ENCODE measurements around the gene ALDH1A2. TPM values are rescaled to one million over a fixed set of nuclear protein-coding genes. Genes with fewer than 3 reads are reported as not detected.
A peak's percentile ranks its signal among the peaks of the same experiment; 100 is the strongest.

Gene ALDH1A2
- total RNA-seq, 2 donors from 2014 or later = not detected

GRCh38 chr15:57947781-57948180 is 117.7 kb downstream of the ALDH1A2 start:
- Mint-ChIP-seq H3K9me3 (no peaks in the 10 kb centered on the region), H3K36me3 (no peaks in the 10 kb centered on the region), H3K27ac (no peak overlapping the region)
- ATAC-seq = no peak
- DNase-seq (ENCODE audit: low spot score in 2 of 2) = no peak

- DNase-seq (ENCODE audit: low spot score in 2 of 2) (no peak), ATAC-seq (no peak)
- H3K9me3 Mint-ChIP-seq = no peaks in the 10 kb centered on the region
- H3K27ac Mint-ChIP-seq = no peak overlapping the region
- no peaks in the 10 kb centered on the region for H3K36me3 Mint-ChIP-seq
Observed at GRCh38 chr15:57947282-57947681, 118.2 kb downstream of the ALDH1A2 start.

DNA sequence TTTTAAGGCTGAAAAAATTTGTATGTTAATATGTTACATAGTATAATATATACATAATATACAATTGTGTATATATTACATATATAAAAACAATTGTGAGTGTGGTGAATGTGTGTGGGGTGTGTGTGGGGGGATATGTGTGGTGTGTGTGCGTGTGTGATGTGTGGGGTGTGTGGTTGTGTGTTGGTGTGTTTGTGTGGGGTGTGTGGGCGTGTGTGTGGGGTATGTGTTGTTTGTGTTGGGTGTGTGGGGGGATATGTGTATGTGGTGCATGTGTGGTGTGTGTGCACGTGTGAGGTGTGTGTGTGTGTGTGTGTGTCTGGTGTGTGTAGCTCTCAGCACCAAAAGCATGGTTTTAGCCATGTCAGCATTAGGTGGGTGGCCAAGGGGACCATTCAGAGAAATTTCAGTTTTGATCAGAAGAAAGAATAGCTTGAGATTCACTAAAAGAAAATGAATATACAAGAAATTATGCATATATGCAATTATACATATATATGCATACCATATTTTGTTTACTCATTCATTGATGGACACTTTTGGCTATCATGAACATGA is 118.9 kb downstream of the ALDH1A2 start:
- H3K36me3 Mint-ChIP-seq = no peaks in the 10 kb centered on the region
- no peaks in the 10 kb centered on the region for H3K9me3 Mint-ChIP-seq
- ATAC-seq (no peak), DNase-seq (ENCODE audit: low spot score in 2 of 2) (no peak)
- no peak overlapping the region for H3K27ac Mint-ChIP-seq

DNA sequence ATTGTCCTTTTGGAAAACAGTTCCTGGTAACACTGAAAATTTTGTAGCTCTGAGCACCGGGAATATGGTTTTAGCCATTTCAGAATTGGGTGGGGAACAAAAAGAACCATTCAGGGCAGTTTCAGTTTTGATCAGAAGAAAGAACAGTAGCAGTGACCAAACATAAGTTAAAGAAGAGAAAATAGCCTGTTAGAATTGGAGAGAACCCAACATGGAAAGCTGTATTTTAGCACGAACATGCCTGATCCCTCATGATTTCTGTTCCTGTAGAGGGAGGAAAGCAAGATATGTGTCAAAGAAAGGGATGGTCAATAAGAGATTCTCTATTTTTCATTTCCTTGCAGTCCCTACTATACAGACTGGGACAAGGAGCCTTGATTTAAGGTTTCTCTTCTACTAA is 119.9 kb downstream of the ALDH1A2 start:
- no peaks in the 10 kb centered on the region for H3K9me3 Mint-ChIP-seq
- no peak for ATAC-seq
- DNase-seq (ENCODE audit: low spot score in 2 of 2) = no peak
- H3K36me3 Mint-ChIP-seq = no peaks in the 10 kb centered on the region
- H3K27ac Mint-ChIP-seq = no peak overlapping the region

- Mint-ChIP-seq H3K36me3 (no peaks in the 10 kb centered on the region), H3K27ac (no peak overlapping the region), H3K9me3 (no peaks in the 10 kb centered on the region)
- DNase-seq (ENCODE audit: low spot score in 2 of 2) (no peak), ATAC-seq (no peak)
Observed at GRCh38 chr15:57943754-57944420, 121.6 kb downstream of the ALDH1A2 start.

DNA sequence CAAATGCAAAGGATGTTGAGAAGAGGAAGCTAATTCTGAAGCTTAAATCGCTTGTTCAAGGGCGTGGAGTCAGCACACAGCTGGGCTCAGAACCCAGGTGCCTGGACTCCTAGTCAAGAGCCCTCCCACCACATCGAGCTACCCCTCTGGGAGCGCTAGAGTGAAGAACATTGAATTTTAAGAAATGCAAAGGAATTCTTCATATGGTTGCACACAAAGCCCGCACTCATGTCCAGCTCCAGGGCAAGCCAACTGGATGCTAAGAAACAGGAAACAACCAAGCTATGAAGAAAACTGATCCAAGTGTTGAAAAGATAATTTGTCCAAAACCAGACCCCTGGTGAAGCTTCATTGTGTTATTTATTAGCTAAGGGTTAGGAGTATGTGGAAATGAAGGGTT is 122.3 kb downstream of the ALDH1A2 start:
- Mint-ChIP-seq H3K9me3 (no peaks in the 10 kb centered on the region), H3K36me3 (no peaks in the 10 kb centered on the region), H3K27ac (no peak overlapping the region)
- no peak for ATAC-seq
- DNase-seq (ENCODE audit: low spot score in 2 of 2) = no peak

DNA sequence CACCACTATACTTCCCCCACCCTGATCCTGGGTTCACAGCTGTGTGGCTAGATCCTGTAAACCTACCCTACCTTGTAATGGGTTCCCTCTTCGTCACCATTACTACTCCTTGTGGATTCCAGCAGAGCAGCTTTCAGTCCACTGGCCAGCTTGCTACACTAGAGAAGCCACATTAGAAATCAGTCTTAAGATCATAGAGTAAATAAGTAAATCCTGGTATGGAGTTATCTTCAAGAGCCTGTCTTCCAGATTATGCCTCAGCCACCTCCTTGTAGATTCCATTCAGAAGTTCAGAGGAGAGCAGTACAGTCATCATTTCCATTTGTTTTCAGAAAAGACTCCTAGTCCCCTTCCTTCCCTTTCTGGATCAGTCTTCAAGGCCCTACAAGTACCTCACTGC is 123.7 kb downstream of the ALDH1A2 start:
- H3K9me3 Mint-ChIP-seq = peaks cover 2 to 6% of the 10 kb centered on the region in 2 donors
- DNase-seq (ENCODE audit: low spot score in 2 of 2) (no peak), ATAC-seq (no peak)
- peaks cover 0 to 5% of the 10 kb centered on the region in 2 donors for H3K36me3 Mint-ChIP-seq
- H3K27ac Mint-ChIP-seq = no peak overlapping the region

DNA sequence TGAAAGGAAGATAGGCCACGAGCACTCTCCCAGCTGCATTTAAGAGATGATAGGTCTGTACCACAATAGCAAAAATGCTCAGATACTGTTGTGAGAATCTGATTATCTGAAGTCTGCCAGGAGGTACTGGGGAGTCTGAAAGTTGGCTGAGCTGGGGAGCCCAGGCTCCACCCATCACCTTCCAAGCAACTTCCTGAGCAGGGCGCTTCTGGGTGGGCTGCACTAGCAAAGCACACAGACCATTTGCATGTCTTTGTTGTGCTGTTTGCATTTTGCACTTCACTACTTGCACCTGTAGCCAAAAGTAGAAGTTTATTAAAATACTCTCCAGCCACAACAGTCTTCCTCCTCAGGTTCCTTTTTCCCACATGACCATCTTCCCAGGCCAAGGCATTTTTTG is 133.2 kb downstream of the ALDH1A2 start:
- Mint-ChIP-seq H3K9me3 (peaks cover 3 to 6% of the 10 kb centered on the region in 2 donors), H3K27ac (no peak overlapping the region), H3K36me3 (peaks cover 0 to 5% of the 10 kb centered on the region in 2 donors)
- DNase-seq (ENCODE audit: low spot score in 2 of 2) (no peak), ATAC-seq (no peak)

DNA sequence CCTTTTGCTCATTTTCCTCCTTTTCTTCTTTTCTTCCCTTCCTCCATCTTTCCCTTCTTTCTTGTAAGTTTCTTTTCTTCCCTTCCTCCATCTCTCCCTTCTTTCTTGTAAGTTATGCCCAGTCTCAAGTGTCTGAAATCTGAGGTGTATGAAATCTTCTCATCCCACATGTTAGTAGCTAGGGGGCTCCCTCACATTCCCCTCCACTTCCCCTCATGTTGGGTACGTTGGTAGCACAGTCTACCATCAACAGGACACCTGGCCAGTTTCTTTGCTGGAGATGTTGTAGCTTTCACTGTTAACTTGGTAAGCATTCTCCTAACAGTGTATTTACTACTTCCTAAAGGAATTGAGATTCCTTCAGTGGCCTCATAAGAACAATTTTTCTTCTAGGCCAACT is 133.9 kb downstream of the ALDH1A2 start:
- no peaks in the 10 kb centered on the region for H3K9me3 Mint-ChIP-seq
- DNase-seq (ENCODE audit: low spot score in 2 of 2) (no peak), ATAC-seq (no peak)
- no peak overlapping the region for H3K27ac Mint-ChIP-seq
- H3K36me3 Mint-ChIP-seq = no peaks in the 10 kb centered on the region

- Mint-ChIP-seq H3K27ac (no peak overlapping the region), H3K36me3 (no peaks in the 10 kb centered on the region), H3K9me3 (no peaks in the 10 kb centered on the region)
- ATAC-seq = no peak
- DNase-seq (ENCODE audit: low spot score in 2 of 2) = no peak
Observed at GRCh38 chr15:57927091-57927631, 138.3 kb downstream of the ALDH1A2 start.

- Mint-ChIP-seq H3K9me3 (no peaks in the 10 kb centered on the region), H3K36me3 (no peaks in the 10 kb centered on the region), H3K27ac (no peak overlapping the region)
- ATAC-seq (no peak), DNase-seq (ENCODE audit: low spot score in 2 of 2) (no peak)
Observed at GRCh38 chr15:57925650-57926049, 139.9 kb downstream of the ALDH1A2 start.

GRCh38 chr15:57924598-57924997 is 140.9 kb downstream of the ALDH1A2 start:
- no peaks in the 10 kb centered on the region for H3K36me3 Mint-ChIP-seq

GRCh38 chr15:57923750-57924149 is 141.8 kb downstream of the ALDH1A2 start:
- Mint-ChIP-seq H3K27ac (no peak overlapping the region), H3K9me3 (no peaks in the 10 kb centered on the region), H3K36me3 (no peaks in the 10 kb centered on the region)
- DNase-seq (ENCODE audit: low spot score in 2 of 2) = no peak
- no peak for ATAC-seq

More at GRCh38 chr15:57924598-57924997, 140.9 kb downstream of the ALDH1A2 start:
- Mint-ChIP-seq H3K27ac (no peak overlapping the region), H3K9me3 (no peaks in the 10 kb centered on the region)
- DNase-seq (ENCODE audit: low spot score in 2 of 2) (no peak), ATAC-seq (no peak)

DNA sequence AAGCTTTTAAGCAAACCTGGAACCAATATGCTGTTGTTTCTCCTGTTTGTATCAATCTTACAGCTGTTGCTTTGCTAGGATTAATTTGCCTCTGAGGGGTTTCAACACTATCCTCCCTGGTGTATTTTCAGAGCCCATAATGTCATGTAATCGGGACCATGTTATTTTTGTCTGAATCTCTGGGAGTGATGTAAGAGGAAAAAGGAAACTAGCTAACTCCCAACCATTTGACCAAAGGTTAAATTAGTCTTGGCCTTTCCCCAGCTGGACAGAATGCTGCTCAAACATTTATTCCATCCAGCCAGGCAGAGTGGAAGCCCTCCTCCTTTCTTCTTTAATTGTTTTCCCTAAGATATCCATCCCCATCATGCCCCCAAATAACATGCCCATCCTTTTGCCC is 142.2 kb downstream of the ALDH1A2 start:
- no peak for ATAC-seq
- H3K36me3 Mint-ChIP-seq = no peaks in the 10 kb centered on the region
- no peaks in the 10 kb centered on the region for H3K9me3 Mint-ChIP-seq
- H3K27ac Mint-ChIP-seq = no peak overlapping the region
- DNase-seq (ENCODE audit: low spot score in 2 of 2) = no peak

- H3K36me3 Mint-ChIP-seq = no peaks in the 10 kb centered on the region
- ATAC-seq (no peak), DNase-seq (ENCODE audit: low spot score in 2 of 2) (no peak)
- H3K27ac Mint-ChIP-seq = no peak overlapping the region
- no peaks in the 10 kb centered on the region for H3K9me3 Mint-ChIP-seq
Observed at GRCh38 chr15:57922776-57923175, 142.7 kb downstream of the ALDH1A2 start.

- Mint-ChIP-seq H3K27ac (peak overlapping the region in 1 of 2 donors; percentile 85), H3K9me3 (no peaks in the 10 kb centered on the region), H3K36me3 (no peaks in the 10 kb centered on the region)
- DNase-seq (ENCODE audit: low spot score in 2 of 2) (no peak), ATAC-seq (no peak)
Observed at GRCh38 chr15:57921371-57921770, 144.1 kb downstream of the ALDH1A2 start.

DNA sequence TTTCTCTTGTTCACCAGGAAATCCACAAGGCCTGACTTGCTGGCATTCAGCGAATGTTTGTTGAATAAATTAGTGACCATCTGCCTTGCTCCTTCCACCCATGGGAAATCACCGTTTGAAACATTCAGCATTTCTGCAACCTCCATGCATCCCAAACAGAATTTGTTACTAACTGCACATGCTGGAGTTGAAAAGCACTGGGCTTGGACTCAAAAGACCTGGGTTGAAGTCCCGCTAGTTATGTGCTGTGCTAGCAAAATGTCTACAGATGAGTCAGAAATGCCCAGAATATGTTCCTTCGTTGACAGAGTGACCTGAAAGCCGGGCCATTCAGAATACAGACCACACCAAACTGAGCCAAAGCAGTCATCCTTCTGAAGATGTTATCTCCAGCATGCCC is 144.6 kb downstream of the ALDH1A2 start:
- Mint-ChIP-seq H3K36me3 (no peaks in the 10 kb centered on the region), H3K27ac (no peak overlapping the region), H3K9me3 (no peaks in the 10 kb centered on the region)
- DNase-seq (ENCODE audit: low spot score in 2 of 2) (no peak), ATAC-seq (no peak)

DNA sequence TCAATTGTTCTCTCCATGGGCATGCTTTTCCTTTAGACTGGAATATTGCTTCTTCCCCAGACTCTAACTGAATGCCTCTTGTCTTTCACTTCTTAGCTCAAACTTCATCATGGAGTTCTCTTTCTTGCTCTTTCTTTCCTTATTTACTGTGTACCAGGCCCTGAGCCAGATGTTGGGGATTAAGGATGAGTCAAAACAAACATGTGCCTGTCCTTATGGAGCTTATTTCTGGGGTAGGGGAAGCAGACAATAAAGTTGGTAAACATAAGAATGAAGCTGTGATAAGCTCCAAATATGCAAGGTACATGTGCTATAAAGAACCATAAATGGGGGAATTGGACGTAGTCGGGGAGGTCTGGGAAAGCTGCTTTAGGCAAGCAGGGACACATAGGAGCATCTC is 145.8 kb downstream of the ALDH1A2 start:
- Mint-ChIP-seq H3K27ac (no peak overlapping the region), H3K36me3 (no peaks in the 10 kb centered on the region), H3K9me3 (no peaks in the 10 kb centered on the region)
- ATAC-seq = no peak
- DNase-seq (ENCODE audit: low spot score in 2 of 2) = no peak

All from activated naive CD4-positive, alpha-beta T cell treated with anti-CD3 and anti-CD28 coated beads, Interleukin-2, amount 50 U/mL, for 72 hours (primary cell).